ENCODE results near the gene YIPF5.

GRCh38 chr5:144173766-144174165 is 3.3 kb upstream of the YIPF5 start:
- TF ChIP-seq CTCF (IDR thresholded peaks at IDR 0.05) (no peak), POLR2A (IDR thresholded peaks at IDR 0.05) (no peak)
